Lung (tissue), 16 donors: ENCODE results near the gene C14orf119. TPM values are rescaled to one million over a fixed set of nuclear protein-coding genes. Genes with fewer than 3 reads are reported as not detected.

Source experiments
- ATAC-seq: fragments of 200-7000 bp; cut with Tn5 transposase; one replicate; pipeline ENCODE4 v1.9.1; 2020; ENCODE audit warnings: moderate number of reproducible peaks; ENCODE audit not compliant: insufficient read depth, low FRiP score
- DNase-seq, 3 donors: peaks; one replicate each; pipeline ENCODE4 v3.0.0-alpha.2; 2013 to 2017
- H3K27ac ChIP-seq, 2 donors: one replicate each; pipeline ENCODE4 v1.5.1; 2013; ENCODE audit warnings: mild to moderate bottlenecking in 2 of 2, moderate library complexity in 2 of 2, control low read depth in 1 of 2, inconsistent platforms in 1 of 2, low read depth in 1 of 2, low read length in 1 of 2
- H3K27me3 ChIP-seq, 3 donors: one replicate each; pipeline ENCODE4 v1.5.1; 2013; ENCODE audit warnings: low read length in 2 of 3; ENCODE audit not compliant: control insufficient read depth in 3 of 3, insufficient read depth in 3 of 3
- H3K36me3 ChIP-seq, 4 donors: one replicate each; pipeline ENCODE4 v1.5.1; 2013; ENCODE audit warnings: low read length in 4 of 4, mild to moderate bottlenecking in 1 of 4, moderate library complexity in 1 of 4; ENCODE audit not compliant: control insufficient read depth in 4 of 4, insufficient read depth in 4 of 4
- H3K4me1 ChIP-seq, 5 donors: one replicate each; pipeline ENCODE4 v1.5.1; 2013; ENCODE audit warnings: low read length in 5 of 5, mild to moderate bottlenecking in 2 of 5, moderate library complexity in 1 of 5; ENCODE audit not compliant: control insufficient read depth in 5 of 5, insufficient read depth in 5 of 5
- H3K4me3 ChIP-seq: one replicate; pipeline ENCODE4 v1.5.1; 2013; ENCODE audit warnings: mild to moderate bottlenecking, control low read depth, moderate library complexity
- H3K9ac ChIP-seq, 2 donors: one replicate each; pipeline ENCODE4 v1.5.1; 2013; ENCODE audit warnings: low read length in 2 of 2, control low read depth in 1 of 2; ENCODE audit not compliant: insufficient read depth in 1 of 2
- H3K9me3 ChIP-seq, 4 donors: one replicate each; pipeline ENCODE4 v1.5.1; 2013; ENCODE audit warnings: low read length in 3 of 4, mild to moderate bottlenecking in 1 of 4, moderate library complexity in 1 of 4; ENCODE audit not compliant: control insufficient read depth in 4 of 4, insufficient read depth in 3 of 4
- CTCF ChIP-seq: IDR thresholded peaks from 2 replicates; pipeline ENCODE4 v1.5.1; 2012; ENCODE audit warnings: mild to moderate bottlenecking; ENCODE audit errors: control extremely low read depth, extremely low read depth
- WGBS, 2 donors: extraction: QIAGEN DNeasy Blood & Tissue Kit; methylation state at CpG; one replicate each; pipeline ENCODE4 v1.1.7; 2013; 5-methylcytosine and 5-hydroxymethylcytosine counted together
- long read RNA-seq, 5 donors: transcript quantifications; one replicate each; lab custom pipeline, GENCODE V29; 2026
- polyA plus RNA-seq, 2 donors: library from polyadenylated mRNA; stranded (reverse); fragments of 200-250 nt; gene quantifications; one replicate each; pipeline ENCODE4 v1.2.1, GENCODE V29; 2013
- total RNA-seq, 2 donors: library from RNA; depleted of rRNA in 1 of 2; stranded (reverse); fragments of >200 nt in 1 of 2; gene quantifications; one replicate each; pipeline ENCODE4 v1.2.1, GENCODE V29; 2014 to 2021
- donor health status: control.
- donor health status: control.
- donor health status: Bipolar disorder and iron deficiency.
- donor health status: healthy.
- donor health status: DM: yes; HTN: yes; CAD: no.

C14orf119 gene
- 10 to 100 TPM; 23.9 to 56.7 TPM for total RNA-seq
- polyA plus RNA-seq: 10 to 100 TPM; 26.0 to 64.9 TPM
- long read RNA-seq, donor 1, transcript C14orf119-201 (2 exons, 3,660 nt): major isoform, 44 of 85 reads
- long read RNA-seq, donor 1, partial matches to known transcripts: 41 of 85 reads
- long read RNA-seq, donor 1, other reads (novel, unspliced or antisense): 0 of 85 reads
- long read RNA-seq, donor 2, transcript C14orf119-201 (2 exons, 3,660 nt): major isoform, 20 of 20 reads
- long read RNA-seq, donor 2, partial matches to known transcripts: 0 of 20 reads
- long read RNA-seq, donor 2, other reads (novel, unspliced or antisense): 0 of 20 reads
- long read RNA-seq, donor 3, transcript C14orf119-201 (2 exons, 3,660 nt): major isoform, 22 of 22 reads
- long read RNA-seq, donor 3, partial matches to known transcripts: 0 of 22 reads
- long read RNA-seq, donor 3, other reads (novel, unspliced or antisense): 0 of 22 reads
- long read RNA-seq, donor 4, transcript C14orf119-201 (2 exons, 3,660 nt): major isoform, 25 of 25 reads
- long read RNA-seq, donor 4, partial matches to known transcripts: 0 of 25 reads
- long read RNA-seq, donor 4, other reads (novel, unspliced or antisense): 0 of 25 reads
- long read RNA-seq, donor 5, transcript C14orf119-201 (2 exons, 3,660 nt): major isoform, 44 of 44 reads
- long read RNA-seq, donor 5, partial matches to known transcripts: 0 of 44 reads
- long read RNA-seq, donor 5, other reads (novel, unspliced or antisense): 0 of 44 reads

- no peaks in the 10 kb centered on the region for H3K9me3 ChIP-seq
- ATAC-seq (peak; percentile 96), DNase-seq (peak; percentile 100)
- peak within 1 kb of the TSS; percentile 92 to 96 for H3K9ac ChIP-seq
- H3K36me3 ChIP-seq: peaks cover 10 to 25% (median 19%) of the 10 kb centered on the region in 4 donors
- H3K4me3 ChIP-seq: peak within 1 kb of the TSS; percentile 74
- H3K27me3 ChIP-seq: no peaks in the 10 kb centered on the region
- TF ChIP-seq CTCF: no peak
- peaks cover 0 to 23% (median 10%) of the 10 kb centered on the region in 5 donors for H3K4me1 ChIP-seq
- H3K27ac ChIP-seq: peak within 1 kb of the TSS; percentile 97 to 98
- WGBS, 2 donors: 0 to 1% methylated on average over 46 of the region's 46 CpGs
Observed at GRCh38 chr14:23095196-23096108, at the start of gene C14orf119. C14orf119 (plus strand) TSS chr14:23095505; CDS start chr14:23097659, 2,154 bp downstream.

GRCh38 chr14:23047034-23047634 is 48.2 kb upstream of the C14orf119 start:
- Histone ChIP-seq H3K27ac (peak overlapping the region; percentile 7 to 29), H3K36me3 (peaks cover 0 to 6% (median under 1%) of the 10 kb centered on the region in 4 donors), H3K9me3 (no peaks in the 10 kb centered on the region), H3K9ac (no peak overlapping the region), H3K27me3 (no peaks in the 10 kb centered on the region), H3K4me3 (no peak overlapping the region), H3K4me1 (peaks cover 0 to 15% (median 10%) of the 10 kb centered on the region in 5 donors)
- DNase-seq (peak in 1 of 3 donors; percentile 64), ATAC-seq (no peak)
- TF ChIP-seq CTCF: no peak
- WGBS, 2 donors: 68 to 69% methylated on average over 6 of the region's 6 CpGs
